Heart left ventricle (tissue), 16 donors: Measurements from ENCODE around the gene APOBEC3F. TPM values are rescaled to one million over a fixed set of nuclear protein-coding genes. Genes with fewer than 3 reads are reported as not detected.
"Not testable (repeated sequence)": the region's sequence is repeated elsewhere in the genome, so short reads cannot be mapped to it uniquely, and the experiment has no call there.

Experiments
- ATAC-seq, 4 donors: fragments of 200-7000 bp; cut with Tn5 transposase; one replicate each; pipeline ENCODE4 v1.9.1; 2020 to 2022; ENCODE audit warnings: moderate library complexity in 4 of 4, mild to moderate bottlenecking in 3 of 4, moderate number of reproducible peaks in 1 of 4
- DNase-seq, 5 donors: peaks; one replicate each; pipeline ENCODE4 v3.0.0-alpha.2; 2020
- H3K27ac ChIP-seq, 12 donors: fragments of 200-600 bp; sonication (generic) in 4 of 12; one replicate each; pipeline versions ENCODE4 v1.5.0 to v1.8.0; 2016 to 2022; ENCODE audit warnings: mild to moderate bottlenecking in 2 of 12
- H3K27me3 ChIP-seq, 9 donors: fragments of 200-600 bp; sonication (generic) in 2 of 9; one replicate each; pipeline versions ENCODE4 v1.5.1 to v1.8.0; 2016 to 2022; ENCODE audit warnings: mild to moderate bottlenecking in 3 of 9
- H3K36me3 ChIP-seq, 9 donors: fragments of 200-600 bp; sonication (generic) in 2 of 9; one replicate each; pipeline versions ENCODE4 v1.5.0 to v1.8.0; 2018 to 2022; ENCODE audit warnings: mild to moderate bottlenecking in 2 of 9
- H3K4me1 ChIP-seq, 12 donors: fragments of 200-600 bp; sonication (generic) in 4 of 12; one replicate each; pipeline versions ENCODE4 v1.5.0 to v1.8.0; 2016 to 2022; ENCODE audit warnings: mild to moderate bottlenecking in 3 of 12
- H3K4me3 ChIP-seq, 12 donors: fragments of 200-600 bp; sonication (generic) in 4 of 12; one replicate each; pipeline versions ENCODE4 v1.5.0 to v1.8.0; 2017 to 2022; ENCODE audit warnings: mild to moderate bottlenecking in 9 of 12, moderate library complexity in 4 of 12
- H3K9me3 ChIP-seq, 12 donors: fragments of 200-600 bp; sonication (generic) in 4 of 12; one replicate each; pipeline versions ENCODE4 v1.5.0 to v1.8.0; 2016 to 2022; ENCODE audit warnings: mild to moderate bottlenecking in 1 of 12
- POLR2A ChIP-seq, 2 donors: fragments of 450-650 bp; IDR thresholded peaks; one replicate each; pipeline ENCODE4 v1.6.1; 2017; ENCODE audit warnings: antibody characterized with exemption in 2 of 2, mild to moderate bottlenecking in 2 of 2, moderate library complexity in 2 of 2
- WGBS, 4 donors: extraction: QIAGEN DNeasy Blood & Tissue Kit in 2 of 4; methylation state at CpG; one replicate each; pipeline versions ENCODE4 v1.1.5 to v1.1.7; 2013 to 2018; 5-methylcytosine and 5-hydroxymethylcytosine counted together
- intact Hi-C, 10 donors: fragments of 100-400 bp; cut with DNase I; formaldehyde crosslinking; loops; one replicate each; pipeline versions ENCODE4 v1.11.1 to v1.14.2; 2022
- polyA plus RNA-seq, 2 donors: library from polyadenylated mRNA; stranded (reverse); fragments of 200-250 nt; gene quantifications; one replicate each; pipeline ENCODE4 v1.2.3, GENCODE V29; 2013
- total RNA-seq, 9 donors: library from RNA; depleted of rRNA in 2 of 9; stranded (reverse); fragments of >200 nt in 2 of 9; fragmentation: NEBNext Ultra II Directional in 3 of 9; extraction: Animal tissue kit (Norgen Biotek cat#: 25700) in 3 of 9; gene quantifications; one replicate each; pipeline versions ENCODE4 v1.1.0 to v1.2.4, GENCODE V29; 2016 to 2023
- TF ChIP-seq, protein P1 (sequence below), 12 donors: fragments of 200-600 bp; sonication (generic) in 4 of 12; IDR thresholded peaks; one replicate each; pipeline versions ENCODE4 v1.5.0 to v1.8.0; 2018 to 2022; ENCODE audit warnings: antibody characterized with exemption in 12 of 12, mild to moderate bottlenecking in 5 of 12
- donor health status: ischemic (EF 13 %, LVEDD 7.1; RV severe dilation, severe dysfunction).
- donor health status: healthy with polysubstance abuse.
- donor health status: DM: no; HTN: yes; CAD: no.
- donor health status: DM: no; HTN: no; CAD: no.
- donor health status: ischemic (EF 25% LVEDD 6.9; RV normal size, moderate dysfunction).
- donor health status: ischemic (EF 25% LVEDD 5.7; RV mildly dilated, moderate dysfunction).
- donor health status: healthy.
- donor health status: DM: yes; HTN: yes; CAD: no.
- donor health status: ischemic (EF 35%, LVEDD 5.7; RV mildly dilated, moderate dysfunction).
- donor health status: nonischemic (EF 11% LVEDD 7.7; RV severe dilation, severe dysfunction).
- donor health status: DM: yes; HTN: yes; CAD: no.
- donor health status: PGD.
- donor health status: ischemic (EF 29% LVEDD 5.4; RV normal size, mild dysfunction).
- donor health status: nonischemic (EF 23%, LVEDD 6.1; RV moderate dilation, normal function).

APOBEC3F gene
- total and polyA plus RNA-seq, 11 donors, result 1.2 to 18.2 (median 4.3) TPM

DNA sequence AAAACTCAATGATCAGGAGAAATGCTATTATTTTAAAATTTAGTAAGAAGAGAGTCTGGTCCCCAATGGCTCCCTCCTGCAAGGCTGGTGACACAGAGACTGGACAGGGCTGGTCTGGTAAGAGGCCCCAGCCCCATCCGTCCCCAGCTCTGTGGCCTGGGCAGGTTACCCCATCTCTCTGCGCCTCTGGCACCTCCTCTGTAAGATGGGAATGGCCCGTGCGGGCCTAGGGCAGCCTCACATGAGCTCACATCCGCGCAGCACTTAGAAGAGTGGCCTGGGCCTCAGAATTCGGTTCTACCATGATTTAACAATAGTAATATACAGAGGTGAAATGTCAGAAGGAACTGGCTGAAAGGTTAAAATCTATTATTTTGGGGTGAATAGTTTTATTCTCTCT lies 1.2 kb downstream of the APOBEC3F start:
- H3K36me3 ChIP-seq, result peaks cover 0 to 17% (median 5%) of the 10 kb centered on the region in 9 donors
- H3K27ac ChIP-seq, result no peak overlapping the region
- no peak for TF ChIP-seq POLR2A (IDR thresholded peaks at IDR 0.05)
- TF ChIP-seq, protein P1, sequence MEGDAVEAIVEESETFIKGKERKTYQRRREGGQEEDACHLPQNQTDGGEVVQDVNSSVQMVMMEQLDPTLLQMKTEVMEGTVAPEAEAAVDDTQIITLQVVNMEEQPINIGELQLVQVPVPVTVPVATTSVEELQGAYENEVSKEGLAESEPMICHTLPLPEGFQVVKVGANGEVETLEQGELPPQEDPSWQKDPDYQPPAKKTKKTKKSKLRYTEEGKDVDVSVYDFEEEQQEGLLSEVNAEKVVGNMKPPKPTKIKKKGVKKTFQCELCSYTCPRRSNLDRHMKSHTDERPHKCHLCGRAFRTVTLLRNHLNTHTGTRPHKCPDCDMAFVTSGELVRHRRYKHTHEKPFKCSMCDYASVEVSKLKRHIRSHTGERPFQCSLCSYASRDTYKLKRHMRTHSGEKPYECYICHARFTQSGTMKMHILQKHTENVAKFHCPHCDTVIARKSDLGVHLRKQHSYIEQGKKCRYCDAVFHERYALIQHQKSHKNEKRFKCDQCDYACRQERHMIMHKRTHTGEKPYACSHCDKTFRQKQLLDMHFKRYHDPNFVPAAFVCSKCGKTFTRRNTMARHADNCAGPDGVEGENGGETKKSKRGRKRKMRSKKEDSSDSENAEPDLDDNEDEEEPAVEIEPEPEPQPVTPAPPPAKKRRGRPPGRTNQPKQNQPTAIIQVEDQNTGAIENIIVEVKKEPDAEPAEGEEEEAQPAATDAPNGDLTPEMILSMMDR (IDR thresholded peaks at IDR 0.05), result no peak
- no peak for ATAC-seq
- peaks cover 0 to 21% (median 8%) of the 10 kb centered on the region in 12 donors for H3K4me1 ChIP-seq
- H3K9me3 ChIP-seq, result no peaks in the 10 kb centered on the region
- H3K27me3 ChIP-seq, result no peaks in the 10 kb centered on the region
- peak overlapping the region in 4 of 12 donors; percentile 67 to 89 (median 74) for H3K4me3 ChIP-seq
- no peak for DNase-seq
- intact Hi-C loops, result no loop called here
- WGBS, 4 donors, result 96 to 98% (median 97%) methylated on average over 7 of the region's 7 CpGs

DNA sequence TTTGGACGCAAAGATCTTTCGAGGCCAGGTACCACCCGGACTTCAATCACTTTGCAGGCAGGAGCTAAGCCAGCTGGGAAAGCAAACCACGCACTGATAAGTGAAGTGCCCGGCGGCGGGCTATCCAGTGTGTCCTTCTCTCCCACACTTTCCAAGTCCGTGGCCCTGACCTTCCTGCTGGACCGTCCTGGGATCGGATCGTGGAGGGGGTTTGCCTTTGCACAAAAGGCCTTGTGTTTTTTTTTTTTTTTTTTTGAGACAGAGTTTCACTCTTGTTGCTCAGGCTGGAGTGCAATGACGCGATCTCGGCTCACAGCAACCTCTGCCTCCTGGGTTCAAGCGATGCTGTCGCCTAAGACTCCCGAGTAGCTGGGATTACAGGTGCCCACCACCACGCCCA lies 2.4 kb downstream of the APOBEC3F start:
- WGBS, 4 donors, result 85 to 91% (median 89%) methylated on average over 16 to 18 of the region's 18 CpGs
- intact Hi-C loops, ATAC-seq, H3K9me3 ChIP-seq, DNase-seq, H3K27ac ChIP-seq, H3K27me3 ChIP-seq, H3K4me3 ChIP-seq: not testable (repeated sequence)
- Histone ChIP-seq H3K4me1 (peaks cover 0 to 21% (median 8%) of the 10 kb centered on the region in 12 donors), H3K36me3 (peaks cover 0 to 17% (median 5%) of the 10 kb centered on the region in 9 donors)

DNA sequence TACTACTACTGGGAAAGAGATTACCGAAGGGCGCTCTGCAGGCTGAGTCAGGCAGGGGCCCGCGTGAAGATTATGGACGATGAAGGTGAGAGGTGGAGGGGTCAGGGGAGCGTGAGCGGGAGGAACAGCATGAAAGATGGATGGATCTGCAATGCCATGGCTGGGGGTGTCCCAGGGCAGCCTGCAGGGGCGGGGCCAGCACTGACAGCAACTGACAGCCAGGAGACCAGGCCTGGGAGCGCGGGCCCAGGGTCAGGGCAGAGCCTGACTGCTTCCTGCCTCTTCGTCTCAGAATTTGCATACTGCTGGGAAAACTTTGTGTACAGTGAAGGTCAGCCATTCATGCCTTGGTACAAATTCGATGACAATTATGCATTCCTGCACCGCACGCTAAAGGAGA lies 4.5 kb downstream of the APOBEC3F start:
- intact Hi-C loops, ATAC-seq: not testable (repeated sequence)
- 80 to 92% (median 87%) methylated on average over 14 of the region's 14 CpGs for WGBS, 4 donors

DNA sequence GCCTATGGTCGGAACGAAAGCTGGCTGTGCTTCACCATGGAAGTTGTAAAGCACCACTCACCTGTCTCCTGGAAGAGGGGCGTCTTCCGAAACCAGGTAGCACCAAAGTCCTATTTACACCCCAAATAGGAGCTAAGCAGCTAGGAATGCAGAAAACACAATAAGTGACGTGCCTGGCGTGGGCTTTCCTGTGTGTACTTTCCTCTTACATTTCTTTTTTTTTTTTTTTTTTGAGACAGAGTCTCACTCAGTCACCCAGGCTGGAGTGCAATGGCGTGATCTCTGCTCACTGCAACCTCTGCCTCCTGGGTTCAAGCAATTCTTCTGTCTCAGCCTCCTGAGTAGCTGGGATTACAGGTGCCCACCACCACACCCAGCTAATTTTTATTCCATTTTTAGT lies 8.8 kb downstream of the APOBEC3F start:
- intact Hi-C loops, ATAC-seq, H3K27me3 ChIP-seq, H3K4me3 ChIP-seq, DNase-seq, H3K27ac ChIP-seq, H3K9me3 ChIP-seq, H3K4me1 ChIP-seq: not testable (repeated sequence)
- peaks cover 0 to 11% (median 0%) of the 10 kb centered on the region in 9 donors for H3K36me3 ChIP-seq
- 88 to 94% (median 91%) methylated on average over 7 of the region's 7 CpGs for WGBS, 4 donors

More for the DNA sequence above, 4.5 kb downstream of the APOBEC3F start:
- H3K4me3 ChIP-seq, H3K27ac ChIP-seq, H3K9me3 ChIP-seq, DNase-seq, H3K27me3 ChIP-seq: not testable (repeated sequence)
- Histone ChIP-seq H3K4me1 (peaks cover 0 to 15% (median 8%) of the 10 kb centered on the region in 12 donors), H3K36me3 (peaks cover 0 to 17% (median 5%) of the 10 kb centered on the region in 9 donors)

DNA sequence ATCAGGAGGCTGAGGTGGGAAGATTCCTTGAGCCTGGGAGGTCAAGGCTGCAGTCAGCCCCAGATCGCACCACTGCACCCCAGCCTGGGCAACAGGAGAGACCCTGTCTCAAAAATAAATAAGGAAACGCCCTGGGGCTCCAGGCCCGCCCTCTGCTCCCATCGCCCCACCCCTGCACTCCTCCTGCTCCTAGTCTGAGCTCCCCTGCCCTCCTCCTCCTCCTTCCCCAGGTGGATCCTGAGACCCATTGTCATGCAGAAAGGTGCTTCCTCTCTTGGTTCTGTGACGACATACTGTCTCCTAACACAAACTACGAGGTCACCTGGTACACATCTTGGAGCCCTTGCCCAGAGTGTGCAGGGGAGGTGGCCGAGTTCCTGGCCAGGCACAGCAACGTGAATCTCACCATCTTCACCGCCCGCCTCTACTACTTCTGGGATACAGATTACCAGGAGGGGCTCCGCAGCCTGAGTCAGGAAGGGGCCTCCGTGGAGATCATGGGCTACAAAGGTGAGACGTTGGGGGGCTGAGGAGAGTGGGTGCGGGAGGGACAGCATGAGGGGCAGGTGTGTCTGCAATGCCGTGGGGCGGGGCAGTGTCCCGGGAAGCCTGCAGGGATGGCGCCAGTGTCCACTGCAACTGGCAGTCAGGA lies 11.3 kb downstream of the APOBEC3F start:
- 79 to 83% (median 83%) methylated on average over 9 to 17 of the region's 18 CpGs for WGBS, 4 donors
- not testable (repeated sequence) for H3K36me3 ChIP-seq

DNA sequence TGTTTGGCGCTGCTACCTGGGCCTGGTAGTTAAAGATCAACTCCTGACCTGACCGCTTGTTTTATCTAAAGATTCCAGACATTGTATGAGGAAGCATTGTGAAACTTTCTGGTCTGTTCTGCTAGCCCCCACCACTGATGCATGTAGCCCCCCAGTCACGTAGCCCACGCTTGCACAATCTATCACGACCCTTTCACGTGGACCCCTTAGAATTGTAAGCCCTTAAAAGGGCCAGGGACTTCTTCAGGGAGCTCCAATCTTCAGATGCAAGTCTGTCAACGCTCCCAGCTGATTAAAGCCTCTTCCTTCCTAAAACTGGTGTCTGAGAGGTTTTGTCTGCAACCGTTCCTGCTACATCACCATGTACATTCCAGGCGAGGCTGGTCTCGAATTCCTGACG lies 15.0 kb downstream of the APOBEC3F start:
- Histone ChIP-seq H3K36me3 (no peaks in the 10 kb centered on the region), H3K4me3 (no peak overlapping the region), H3K27ac (no peak overlapping the region), H3K27me3 (no peaks in the 10 kb centered on the region), H3K4me1 (no peaks in the 10 kb centered on the region), H3K9me3 (no peaks in the 10 kb centered on the region)
- no peak for ATAC-seq
- 94 to 97% (median 95%) methylated on average over 11 of the region's 11 CpGs for WGBS, 4 donors
- DNase-seq, result no peak
- intact Hi-C loops, result no loop called here
- TF ChIP-seq, protein P1 (IDR thresholded peaks at IDR 0.05), result no peak
- no peak for TF ChIP-seq POLR2A (IDR thresholded peaks at IDR 0.05)

More for the DNA sequence above, 11.3 kb downstream of the APOBEC3F start:
- H3K9me3 ChIP-seq, H3K4me3 ChIP-seq, ATAC-seq, DNase-seq, H3K27me3 ChIP-seq, H3K27ac ChIP-seq, H3K4me1 ChIP-seq, intact Hi-C loops: not testable (repeated sequence)

DNA sequence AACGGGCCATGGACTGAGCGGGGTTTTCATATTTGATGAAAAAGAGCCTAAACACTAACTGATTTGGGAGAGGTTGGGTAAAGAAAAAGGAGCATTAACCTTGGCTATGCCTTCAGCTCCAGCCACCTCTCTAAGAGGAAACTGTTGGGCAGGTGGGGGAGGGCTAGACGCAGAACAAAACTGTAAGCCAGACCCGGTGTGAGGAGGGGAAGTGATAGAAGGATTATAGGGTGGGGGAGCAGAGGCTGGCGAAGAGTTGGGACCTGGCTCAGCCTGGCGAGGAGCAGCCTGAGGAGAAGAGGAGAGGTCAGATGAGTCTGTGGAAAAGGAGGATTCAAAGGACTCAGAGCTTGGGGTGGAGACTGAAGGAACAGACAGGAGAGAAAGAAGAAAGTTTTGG lies 20.6 kb downstream of the APOBEC3F start:
- H3K27ac ChIP-seq, H3K36me3 ChIP-seq, H3K4me3 ChIP-seq, H3K4me1 ChIP-seq, ATAC-seq, H3K27me3 ChIP-seq, intact Hi-C loops, DNase-seq, H3K9me3 ChIP-seq: not testable (repeated sequence)
- 58 to 67% (median 63%) methylated on average over 6 of the region's 6 CpGs for WGBS, 4 donors

DNA sequence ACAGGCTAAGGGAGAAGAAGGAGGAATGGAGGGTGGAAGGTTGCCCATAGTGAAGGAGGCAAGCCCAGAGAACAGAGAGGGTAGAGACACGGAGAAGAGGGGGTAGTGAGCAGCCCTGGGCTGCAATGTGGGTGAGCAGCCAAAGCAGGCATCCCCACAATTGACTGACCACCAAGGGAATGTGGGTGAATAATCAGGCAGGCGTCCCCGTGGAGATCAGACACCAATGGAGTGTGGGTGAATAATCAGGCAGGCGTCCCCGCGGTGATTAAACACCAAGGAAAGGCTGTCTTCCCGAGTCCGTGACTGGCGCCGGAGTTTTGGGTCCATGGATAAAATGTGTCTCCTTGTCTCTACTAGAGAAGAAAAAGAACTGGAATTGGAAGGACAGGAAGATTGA lies 21.3 kb downstream of the APOBEC3F start:
- H3K4me1 ChIP-seq, ATAC-seq, H3K27me3 ChIP-seq, H3K9me3 ChIP-seq, H3K4me3 ChIP-seq, H3K36me3 ChIP-seq, H3K27ac ChIP-seq, intact Hi-C loops, DNase-seq: not testable (repeated sequence)
- 80 to 88% (median 85%) methylated on average over 10 of the region's 10 CpGs for WGBS, 4 donors

DNA sequence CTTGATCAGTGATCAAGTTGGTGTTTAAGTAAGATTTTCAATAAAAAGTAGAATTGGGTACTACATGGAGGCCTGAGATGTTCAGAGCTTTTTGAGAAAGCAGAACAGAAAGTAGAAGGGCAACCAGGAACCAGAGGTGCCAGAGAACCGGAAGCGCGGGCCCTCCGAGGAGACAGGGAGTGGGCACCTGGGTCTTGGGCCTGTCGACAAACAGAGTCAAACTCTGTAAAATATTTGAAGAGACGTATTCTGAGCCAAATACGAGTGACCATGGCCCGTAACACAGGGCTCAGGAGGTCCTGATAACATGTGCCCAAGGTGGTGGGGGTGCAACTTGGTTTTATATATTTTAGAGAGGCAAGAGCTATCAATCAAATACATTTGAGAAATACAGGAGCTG lies 23.2 kb downstream of the APOBEC3F start:
- WGBS, 4 donors, result 89 to 93% (median 90%) methylated on average over 8 of the region's 8 CpGs
- DNase-seq, H3K27ac ChIP-seq, intact Hi-C loops, H3K9me3 ChIP-seq, H3K4me1 ChIP-seq, H3K36me3 ChIP-seq, H3K4me3 ChIP-seq, H3K27me3 ChIP-seq, ATAC-seq: not testable (repeated sequence)
